ENCODE data around the gene ZNF467.

Gene ZNF467

GRCh38 chr7:149773446-149774236, at the start of gene ZNF467:
TSS of gene ZNF467 (minus strand) at chr7:149773588. CDS start at chr7:149771032, 2,556 bp downstream.
- no peak for DNase-seq (ENCODE audit: low read depth in 2 of 2)

- no peak for DNase-seq (ENCODE audit: low read depth in 2 of 2)
Observed at GRCh38 chr7:149822353-149822943, 49.1 kb upstream of the ZNF467 start.

- DNase-seq (ENCODE audit: low read depth in 2 of 2) = no peak
Observed at GRCh38 chr7:149821191-149822148, 48.1 kb upstream of the ZNF467 start.

- DNase-seq (ENCODE audit: low read depth in 2 of 2) = no peak
Observed at GRCh38 chr7:149820622-149821190, 47.3 kb upstream of the ZNF467 start.

- DNase-seq (ENCODE audit: low read depth in 2 of 2) = no peak
Observed at GRCh38 chr7:149819961-149820340, 46.6 kb upstream of the ZNF467 start.

GRCh38 chr7:149819141-149819960, 46.0 kb upstream of the ZNF467 start:
- no peak for DNase-seq (ENCODE audit: low read depth in 2 of 2)

GRCh38 chr7:149818536-149818840, 45.1 kb upstream of the ZNF467 start:
- no peak for DNase-seq (ENCODE audit: low read depth in 2 of 2)

GRCh38 chr7:149817836-149818535, 44.6 kb upstream of the ZNF467 start:
- DNase-seq (ENCODE audit: low read depth in 2 of 2) = no peak

- DNase-seq (ENCODE audit: low read depth in 2 of 2) = no peak
Observed at GRCh38 chr7:149817301-149817771, 43.9 kb upstream of the ZNF467 start.

- DNase-seq (ENCODE audit: low read depth in 2 of 2) = no peak
Observed at GRCh38 chr7:149816794-149817193, 43.4 kb upstream of the ZNF467 start.

GRCh38 chr7:149816267-149816751, 42.9 kb upstream of the ZNF467 start:
- DNase-seq (ENCODE audit: low read depth in 2 of 2) = no peak

GRCh38 chr7:149815661-149816266, 42.4 kb upstream of the ZNF467 start:
- DNase-seq (ENCODE audit: low read depth in 2 of 2) = no peak

- no peak for DNase-seq (ENCODE audit: low read depth in 2 of 2)
Observed at GRCh38 chr7:149815121-149815520, 41.7 kb upstream of the ZNF467 start.

- no peak for DNase-seq (ENCODE audit: low read depth in 2 of 2)
Observed at GRCh38 chr7:149814494-149814893, 41.1 kb upstream of the ZNF467 start.

GRCh38 chr7:149813254-149814035, 40.1 kb upstream of the ZNF467 start:
- no peak for DNase-seq (ENCODE audit: low read depth in 2 of 2)

GRCh38 chr7:149811831-149812490, 38.6 kb upstream of the ZNF467 start:
- no peak for DNase-seq (ENCODE audit: low read depth in 2 of 2)

GRCh38 chr7:149811221-149811620, 37.8 kb upstream of the ZNF467 start:
- DNase-seq (ENCODE audit: low read depth in 2 of 2) = no peak

- no peak for DNase-seq (ENCODE audit: low read depth in 2 of 2)
Observed at GRCh38 chr7:149809215-149809614, 35.8 kb upstream of the ZNF467 start.

GRCh38 chr7:149808311-149808710, 34.9 kb upstream of the ZNF467 start:
- no peak for DNase-seq (ENCODE audit: low read depth in 2 of 2)

Data from stimulated activated CD4-positive, alpha-beta T cell treated with anti-CD3 and anti-CD28 coated beads, Interleukin-4, amount 100 ng/mL, for 48 hours (primary cell).